NB4 (cell line): ENCODE data around the gene GRIA2.

Experiments used
- CTCF ChIP-seq: IDR thresholded peaks from one replicate; pipeline ENCODE4 v1.5.1; 2012; ENCODE audit warnings: low read depth, low read length
- POLR2A ChIP-seq: IDR thresholded peaks from 2 replicates; pipeline ENCODE4 v1.6.1; 2011; ENCODE audit warnings: mild to moderate bottlenecking; ENCODE audit not compliant: insufficient read length; ENCODE audit errors: extremely low read depth

GRCh38 chr4:157217708-157218107 is 2.8 kb upstream of the GRIA2 start:
- TF ChIP-seq POLR2A, result no peak
- peak; percentile 23 for TF ChIP-seq CTCF
